Chondrocyte (in vitro differentiated cells): Measurements from ENCODE around the gene MYT1. TPM values are rescaled to one million over a fixed set of nuclear protein-coding genes. Genes with fewer than 3 reads are reported as not detected.

Experiments
- total RNA-seq: library from RNA; stranded (reverse); gene quantifications from 3 replicates; pipeline ENCODE4 v1.2.1, GENCODE V29; 2021

Gene MYT1
- total RNA-seq, 1 donor from 2014 or later: not detected

Other genes starting within 250 kb of the MYT1 start
- gene UCKL1, start 208.0 kb upstream of the MYT1 start, total RNA-seq: 24.3 to 27.5 TPM (median 27.2 TPM) in 3 replicates
- gene ZNF512B, start 194.5 kb upstream of the MYT1 start, total RNA-seq: 36.5 to 44.3 TPM (median 37.2 TPM) in 3 replicates
- 3.8 to 4.7 TPM (median 4.3 TPM) in 3 replicates for gene SAMD10, start 184.8 kb upstream of the MYT1 start, total RNA-seq
- 49.0 to 56.6 TPM (median 49.5 TPM) in 3 replicates for gene PRPF6, start 183.3 kb upstream of the MYT1 start, total RNA-seq
- gene C20orf204, start 128.3 kb upstream of the MYT1 start, total RNA-seq: 0.77 to 3.3 TPM (median 0.97 TPM) in 3 replicates
- gene SOX18, start 114.8 kb upstream of the MYT1 start, total RNA-seq: 2.1 to 2.8 TPM (median 2.3 TPM) in 3 replicates
- 57.1 to 59.2 TPM (median 57.6 TPM) in 3 replicates for gene TCEA2, start 101.3 kb upstream of the MYT1 start, total RNA-seq
- gene RGS19, start 84.9 kb upstream of the MYT1 start, total RNA-seq: 15.7 to 18.5 TPM (median 18.1 TPM) in 3 replicates
- 3.2 to 4.6 TPM (median 3.5 TPM) in 3 replicates for gene OPRL1, start 84.4 kb upstream of the MYT1 start, total RNA-seq
- 0.55 to 1.4 TPM in 2 of 3 replicates, not detected in the other for gene LKAAEAR1, start 80.1 kb upstream of the MYT1 start, total RNA-seq
- not detected in 3 replicates for gene NPBWR2, start 56.9 kb upstream of the MYT1 start, total RNA-seq
- 31.5 to 48.2 TPM (median 38.1 TPM) in 3 replicates for gene PCMTD2, start 91.3 kb downstream of the MYT1 start, total RNA-seq